ENCODE data around the gene IL2RA.

The IL2RA gene

DNA sequence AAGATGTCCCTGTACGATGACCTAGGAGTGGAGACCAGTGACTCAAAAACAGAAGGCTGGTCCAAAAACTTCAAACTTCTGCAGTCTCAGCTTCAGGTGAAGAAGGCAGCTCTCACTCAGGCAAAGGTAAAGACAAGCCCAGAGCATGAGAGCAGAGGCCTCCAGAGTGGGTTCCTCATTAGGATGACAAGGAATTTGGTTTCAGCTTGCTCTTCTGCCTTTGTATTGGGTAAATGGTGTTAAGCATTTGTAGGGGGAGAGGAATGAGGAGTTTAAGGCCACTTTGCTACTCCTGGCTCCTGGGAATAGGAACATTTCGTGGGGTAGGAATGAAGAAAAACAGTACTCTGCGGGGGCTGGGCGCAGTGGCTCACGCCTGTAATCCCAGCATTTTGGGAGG, 34.9 kb upstream of the IL2RA start:
- Histone ChIP-seq H3K36me3 (ENCODE audit: control insufficient read depth, insufficient read depth, low read length) (peaks cover 43% of the 10 kb centered on the region), H3K4me3 (ENCODE audit: low read depth, low read length) (no peak overlapping the region), H3K9ac (ENCODE audit: low read length) (no peak overlapping the region), H3K9me3 (ENCODE audit: control insufficient read depth, insufficient read depth, low read depth, low read length) (no peaks in the 10 kb centered on the region), H3K4me1 (ENCODE audit: control insufficient read depth, insufficient read depth, low read length) (peaks cover 51% of the 10 kb centered on the region), H3K27ac (ENCODE audit: low read depth, low read length) (peak overlapping the region; percentile 76), H3K27me3 (ENCODE audit: control insufficient read depth, insufficient read depth, low read length) (no peaks in the 10 kb centered on the region)

DNA sequence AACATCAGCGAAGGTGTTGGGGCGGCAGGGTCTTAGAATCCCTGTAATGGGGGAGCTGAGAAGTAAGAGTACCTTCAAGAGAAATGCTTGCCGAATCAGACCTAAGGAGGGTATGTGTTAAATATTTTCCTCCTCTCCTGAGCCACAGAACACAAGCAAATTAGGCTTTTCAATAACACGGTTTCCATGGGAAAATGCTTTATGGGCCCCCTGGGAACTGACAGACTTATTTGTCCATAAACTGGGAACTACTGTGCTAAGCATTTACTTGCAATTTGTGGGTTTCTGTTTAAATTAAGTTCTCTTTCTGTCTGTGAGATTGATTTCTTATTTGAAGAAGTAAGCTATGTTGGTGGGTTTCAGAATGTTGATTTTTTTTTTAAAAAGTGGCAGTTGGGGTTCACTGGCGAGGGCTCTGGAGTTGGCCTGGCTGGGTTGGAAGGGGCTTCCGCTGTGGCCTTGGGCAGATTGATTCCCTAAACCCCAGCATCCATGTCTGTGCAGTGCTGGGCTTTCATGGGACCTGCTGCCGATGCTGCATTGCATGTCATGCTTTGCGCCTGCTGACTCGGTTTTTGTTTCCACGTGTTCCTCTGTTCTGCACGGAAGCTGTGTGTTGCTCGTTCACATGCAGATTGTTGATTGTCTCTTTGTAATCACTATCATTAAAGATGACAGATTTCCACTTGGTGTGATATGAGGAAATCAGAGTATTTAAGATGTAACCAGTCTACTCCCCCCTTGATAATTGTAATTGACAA, 33.8 kb upstream of the IL2RA start:
- Histone ChIP-seq H3K4me3 (ENCODE audit: low read depth, low read length) (no peak overlapping the region), H3K27me3 (ENCODE audit: control insufficient read depth, insufficient read depth, low read length) (no peaks in the 10 kb centered on the region), H3K9ac (ENCODE audit: low read length) (no peak overlapping the region), H3K27ac (ENCODE audit: low read depth, low read length) (no peak overlapping the region; the same call in 1 of the 2 replicates), H3K4me1 (ENCODE audit: control insufficient read depth, insufficient read depth, low read length) (peaks cover 50% of the 10 kb centered on the region), H3K36me3 (ENCODE audit: control insufficient read depth, insufficient read depth, low read length) (peaks cover 33% of the 10 kb centered on the region), H3K9me3 (ENCODE audit: control insufficient read depth, insufficient read depth, low read depth, low read length) (no peaks in the 10 kb centered on the region)

DNA sequence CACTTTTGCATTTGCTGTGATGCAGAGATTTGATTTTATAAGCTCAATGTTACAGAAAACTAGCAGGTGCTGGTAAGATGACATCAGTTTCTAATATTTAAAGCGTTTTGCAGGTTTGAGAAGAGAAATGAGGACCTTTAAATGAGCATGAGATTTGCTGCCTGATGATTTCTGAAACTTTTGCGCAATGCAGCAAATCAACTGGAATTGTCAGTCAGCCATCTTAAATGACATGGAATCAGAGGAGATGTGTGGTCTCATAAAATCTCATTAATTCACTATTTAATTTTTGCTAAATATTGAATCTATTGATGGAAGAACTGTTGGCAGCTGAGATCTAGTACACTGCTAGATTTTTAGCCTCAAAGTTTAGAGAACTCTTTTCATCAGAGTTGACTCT, 30.6 kb upstream of the IL2RA start:
- Histone ChIP-seq H3K4me3 (ENCODE audit: low read depth, low read length) (no peak overlapping the region), H3K27ac (ENCODE audit: low read depth, low read length) (no peak overlapping the region), H3K9ac (ENCODE audit: low read length) (no peak overlapping the region), H3K4me1 (ENCODE audit: control insufficient read depth, insufficient read depth, low read length) (peaks cover 40% of the 10 kb centered on the region), H3K27me3 (ENCODE audit: control insufficient read depth, insufficient read depth, low read length) (no peaks in the 10 kb centered on the region), H3K9me3 (ENCODE audit: control insufficient read depth, insufficient read depth, low read depth, low read length) (no peaks in the 10 kb centered on the region), H3K36me3 (ENCODE audit: control insufficient read depth, insufficient read depth, low read length) (peaks cover 8% of the 10 kb centered on the region)

DNA sequence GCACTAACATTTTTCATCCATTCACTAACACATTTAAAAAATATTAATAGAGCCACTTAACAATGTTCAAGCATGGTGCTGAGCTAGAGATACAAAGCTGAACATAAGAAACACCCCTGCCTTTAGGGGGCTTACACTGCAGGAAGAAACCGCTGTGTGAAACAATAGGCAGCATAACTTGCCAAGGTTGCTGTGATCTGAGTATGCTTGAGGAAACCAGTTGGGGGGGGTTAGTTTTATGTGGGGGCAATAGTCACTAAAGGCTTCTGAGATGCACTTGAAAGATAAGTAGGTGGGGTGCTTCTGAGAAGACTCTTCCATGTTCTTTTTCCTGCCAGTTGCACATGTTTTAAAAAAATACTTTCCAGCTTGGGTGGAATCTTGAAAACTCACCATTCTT, 29.5 kb upstream of the IL2RA start:
- Histone ChIP-seq H3K27ac (ENCODE audit: low read depth, low read length) (no peak overlapping the region), H3K9ac (ENCODE audit: low read length) (no peak overlapping the region), H3K4me3 (ENCODE audit: low read depth, low read length) (peak overlapping the region; percentile 0; the same call in 1 of the 2 replicates), H3K4me1 (ENCODE audit: control insufficient read depth, insufficient read depth, low read length) (peaks cover 30% of the 10 kb centered on the region), H3K27me3 (ENCODE audit: control insufficient read depth, insufficient read depth, low read length) (no peaks in the 10 kb centered on the region), H3K9me3 (ENCODE audit: control insufficient read depth, insufficient read depth, low read depth, low read length) (no peaks in the 10 kb centered on the region), H3K36me3 (ENCODE audit: control insufficient read depth, insufficient read depth, low read length) (no peaks in the 10 kb centered on the region)

DNA sequence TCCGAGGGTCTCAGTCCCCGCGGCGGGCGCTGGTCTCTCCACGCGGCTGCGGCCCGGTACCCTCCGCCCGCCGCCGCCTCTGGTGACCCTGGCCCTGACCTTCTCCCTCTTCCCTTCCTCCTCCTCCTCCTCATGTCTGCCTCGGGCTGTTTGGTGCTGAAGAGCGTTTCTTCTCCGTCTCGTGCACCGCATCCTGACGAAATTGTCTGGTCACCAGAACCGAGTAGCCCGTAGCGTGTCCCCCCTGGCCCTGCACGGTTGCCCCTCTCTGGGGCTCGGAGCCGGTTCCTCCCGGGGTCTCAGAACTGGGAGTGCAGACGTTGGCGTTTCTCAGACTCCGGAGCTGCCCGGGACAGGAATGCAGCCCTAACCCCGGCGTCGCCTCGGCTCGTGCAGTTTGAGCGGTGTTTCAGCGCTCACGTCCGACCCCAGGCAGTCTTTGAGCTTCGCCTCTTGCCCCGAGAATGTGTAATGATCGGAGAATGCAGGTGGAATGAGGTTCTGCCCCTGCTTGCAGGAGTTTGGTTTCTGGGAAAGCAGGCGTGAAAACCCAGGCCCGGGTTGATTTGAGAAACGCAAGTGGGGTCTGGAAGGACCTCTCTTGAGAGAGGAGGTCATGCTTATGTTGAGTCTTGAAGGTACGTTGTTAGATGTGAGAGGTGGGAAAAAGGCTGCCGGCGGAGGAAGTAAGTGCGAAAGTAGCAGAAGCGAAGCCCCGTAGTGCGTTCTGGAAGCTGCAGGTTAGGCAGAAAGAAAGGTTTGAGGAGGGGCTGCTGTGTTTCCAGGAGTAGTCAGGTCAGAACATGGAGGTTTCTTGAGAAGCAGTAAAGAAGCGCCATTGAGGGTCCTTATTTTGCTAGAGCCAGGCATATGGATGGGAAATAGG, 27.4 kb upstream of the IL2RA start:
- peaks cover 20% of the 10 kb centered on the region for H3K4me1 ChIP-seq (ENCODE audit: control insufficient read depth, insufficient read depth, low read length)

DNA sequence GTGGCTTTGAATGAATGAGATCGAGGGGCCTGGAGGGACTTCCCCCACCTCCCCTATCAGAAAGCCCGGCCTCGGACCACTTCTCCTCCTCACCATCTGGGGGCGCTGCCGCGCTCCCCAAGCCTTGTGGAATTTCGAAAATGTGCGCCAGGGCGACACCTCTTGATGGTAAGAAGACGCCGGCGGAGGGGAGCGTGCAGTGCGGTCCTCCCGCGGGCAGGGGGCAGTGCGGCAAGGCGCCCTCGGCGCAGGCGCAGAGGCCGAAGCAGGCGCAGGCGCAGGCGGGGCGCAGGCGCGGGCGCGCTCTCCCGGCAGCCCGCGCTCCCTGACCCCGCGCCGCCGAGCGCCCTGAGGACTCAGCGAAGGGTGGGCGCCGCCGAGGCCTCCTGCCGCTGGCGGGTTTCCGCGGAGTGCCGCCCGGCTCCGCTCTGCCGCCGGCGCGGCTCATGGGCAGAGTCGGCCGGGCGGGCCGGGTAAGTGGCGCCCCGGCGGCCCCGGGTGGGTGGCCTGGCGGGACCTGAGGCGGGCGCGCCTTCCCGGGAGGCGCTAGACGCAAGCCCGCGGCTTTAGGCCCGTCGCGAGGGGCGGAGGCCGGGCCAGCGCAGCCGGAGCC, 26.7 kb upstream of the IL2RA start, which contains the start of gene RBM17:
Gene RBM17 (plus strand): TSS at position 314 of the 613 bp plus-strand sequence. CDS start 8,032 bp downstream, outside the sequence.
- Histone ChIP-seq H3K4me3 (ENCODE audit: low read depth, low read length) (peak within 1 kb of the TSS; percentile 82), H3K9me3 (ENCODE audit: control insufficient read depth, insufficient read depth, low read depth, low read length) (no peaks in the 10 kb centered on the region), H3K27me3 (ENCODE audit: control insufficient read depth, insufficient read depth, low read length) (no peaks in the 10 kb centered on the region), H3K9ac (ENCODE audit: low read length) (peak within 1 kb of the TSS; percentile 88), H3K27ac (ENCODE audit: low read depth, low read length) (peak within 1 kb of the TSS; percentile 60; the same call in 1 of the 2 replicates), H3K4me1 (ENCODE audit: control insufficient read depth, insufficient read depth, low read length) (peaks cover 23% of the 10 kb centered on the region), H3K36me3 (ENCODE audit: control insufficient read depth, insufficient read depth, low read length) (no peaks in the 10 kb centered on the region)

More for the DNA sequence above, 27.4 kb upstream of the IL2RA start:
- Histone ChIP-seq H3K9ac (ENCODE audit: low read length) (peak overlapping the region; percentile 88), H3K9me3 (ENCODE audit: control insufficient read depth, insufficient read depth, low read depth, low read length) (no peaks in the 10 kb centered on the region), H3K27ac (ENCODE audit: low read depth, low read length) (peak overlapping the region; percentile 60; the same call in 1 of the 2 replicates), H3K27me3 (ENCODE audit: control insufficient read depth, insufficient read depth, low read length) (no peaks in the 10 kb centered on the region), H3K36me3 (ENCODE audit: control insufficient read depth, insufficient read depth, low read length) (no peaks in the 10 kb centered on the region), H3K4me3 (ENCODE audit: low read depth, low read length) (peak overlapping the region; percentile 82)

DNA sequence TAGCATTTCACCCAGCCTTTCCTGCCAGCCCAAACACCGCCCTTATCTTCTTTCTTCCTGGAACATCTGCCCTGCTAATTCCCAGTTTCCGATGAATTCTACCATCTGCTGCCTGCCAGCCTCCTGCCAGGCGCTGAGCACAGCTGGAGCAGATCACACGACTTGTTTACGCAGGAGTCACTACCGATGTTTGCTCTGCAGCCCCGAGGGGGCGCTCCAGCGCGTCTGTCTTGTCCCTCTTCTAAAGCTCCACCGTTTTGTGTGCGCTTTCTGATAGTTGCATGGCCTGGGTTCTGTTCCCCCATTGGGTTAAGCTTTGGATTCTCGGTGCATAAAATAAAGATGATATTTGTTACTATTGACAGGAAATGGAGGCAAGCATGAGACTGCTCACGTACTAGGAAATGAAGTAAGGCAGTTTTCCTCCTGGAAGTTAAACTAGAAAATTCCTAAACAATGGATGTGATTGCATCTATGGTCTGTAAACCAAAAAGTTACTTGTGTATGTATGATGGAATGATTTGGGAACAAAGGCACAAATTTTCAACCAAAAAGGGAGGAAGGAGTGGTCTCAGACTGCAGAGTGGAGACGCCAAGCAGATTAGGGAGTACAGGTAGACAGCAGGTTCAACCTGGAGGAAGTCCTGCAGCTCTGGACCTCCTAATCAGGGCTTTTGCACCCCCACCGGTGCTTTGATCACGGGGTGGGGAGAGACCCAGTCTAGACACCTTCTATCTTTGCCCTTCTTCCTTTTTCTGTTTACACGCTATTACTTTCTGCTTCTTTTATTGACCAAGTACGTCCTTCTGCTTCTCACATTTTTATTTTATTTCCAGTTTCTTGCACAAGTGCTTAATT, 24.4 kb upstream of the IL2RA start:
- no peak overlapping the region for H3K27ac ChIP-seq (ENCODE audit: low read depth, low read length)
- H3K36me3 ChIP-seq (ENCODE audit: control insufficient read depth, insufficient read depth, low read length) = no peaks in the 10 kb centered on the region
- H3K9me3 ChIP-seq (ENCODE audit: control insufficient read depth, insufficient read depth, low read depth, low read length) = peaks cover 4% of the 10 kb centered on the region; the same call in 1 of the 2 replicates
- H3K27me3 ChIP-seq (ENCODE audit: control insufficient read depth, insufficient read depth, low read length) = no peaks in the 10 kb centered on the region
- H3K9ac ChIP-seq (ENCODE audit: low read length) = no peak overlapping the region
- H3K4me1 ChIP-seq (ENCODE audit: control insufficient read depth, insufficient read depth, low read length) = peaks cover 26% of the 10 kb centered on the region
- H3K4me3 ChIP-seq (ENCODE audit: low read depth, low read length) = no peak overlapping the region

DNA sequence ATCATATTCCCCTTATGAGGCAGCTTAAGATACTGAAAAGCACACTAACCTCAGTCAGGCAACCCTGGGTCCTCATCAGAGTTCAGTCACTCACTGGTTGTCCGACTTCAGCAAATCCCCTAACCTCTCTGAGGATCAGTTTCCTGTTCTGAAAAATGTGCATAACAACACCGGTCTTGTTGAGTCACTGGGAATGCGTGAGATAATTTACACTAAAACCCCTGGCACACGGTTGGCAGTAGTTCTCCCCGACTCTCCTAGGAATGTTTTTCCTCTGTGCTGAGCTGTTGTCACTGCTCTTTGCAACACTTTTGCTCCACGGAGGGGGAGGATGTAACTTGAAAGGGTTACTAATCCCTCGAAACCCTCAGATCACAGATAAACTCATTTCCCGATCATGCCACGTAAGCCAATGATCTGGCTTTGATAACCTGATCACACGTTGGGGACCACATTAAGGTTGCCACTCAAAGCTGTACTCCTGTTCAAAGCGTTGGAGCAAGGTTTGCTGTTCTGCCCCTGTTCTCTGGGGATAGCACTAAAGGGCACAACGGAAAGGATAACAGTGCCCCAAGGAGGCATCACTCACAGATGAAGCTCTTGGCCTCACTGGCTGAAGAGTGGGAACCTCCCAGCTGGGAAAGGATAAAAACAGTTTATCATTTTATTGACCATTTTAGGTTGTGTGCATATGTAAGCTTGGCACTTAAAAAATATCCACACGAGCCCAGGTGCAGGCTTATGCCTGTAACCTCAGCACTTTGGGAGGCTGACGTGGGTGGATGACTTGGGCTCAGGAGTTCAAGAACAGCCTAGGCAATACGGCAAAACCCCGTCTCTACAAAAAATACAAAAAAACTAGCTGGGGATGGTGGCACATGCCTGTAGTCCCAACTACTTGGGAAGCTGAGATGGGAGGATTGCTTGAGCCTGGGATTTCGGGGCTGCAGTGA, 21.6 kb upstream of the IL2RA start:
- H3K27me3 ChIP-seq (ENCODE audit: control insufficient read depth, insufficient read depth, low read length) = no peaks in the 10 kb centered on the region
- no peak overlapping the region for H3K27ac ChIP-seq (ENCODE audit: low read depth, low read length)
- no peak overlapping the region for H3K4me3 ChIP-seq (ENCODE audit: low read depth, low read length)
- peaks cover 13% of the 10 kb centered on the region for H3K4me1 ChIP-seq (ENCODE audit: control insufficient read depth, insufficient read depth, low read length)
- H3K36me3 ChIP-seq (ENCODE audit: control insufficient read depth, insufficient read depth, low read length) = no peaks in the 10 kb centered on the region
- H3K9me3 ChIP-seq (ENCODE audit: control insufficient read depth, insufficient read depth, low read depth, low read length) = peaks cover 8% of the 10 kb centered on the region; the same call in 1 of the 2 replicates
- H3K9ac ChIP-seq (ENCODE audit: low read length) = no peak overlapping the region

DNA sequence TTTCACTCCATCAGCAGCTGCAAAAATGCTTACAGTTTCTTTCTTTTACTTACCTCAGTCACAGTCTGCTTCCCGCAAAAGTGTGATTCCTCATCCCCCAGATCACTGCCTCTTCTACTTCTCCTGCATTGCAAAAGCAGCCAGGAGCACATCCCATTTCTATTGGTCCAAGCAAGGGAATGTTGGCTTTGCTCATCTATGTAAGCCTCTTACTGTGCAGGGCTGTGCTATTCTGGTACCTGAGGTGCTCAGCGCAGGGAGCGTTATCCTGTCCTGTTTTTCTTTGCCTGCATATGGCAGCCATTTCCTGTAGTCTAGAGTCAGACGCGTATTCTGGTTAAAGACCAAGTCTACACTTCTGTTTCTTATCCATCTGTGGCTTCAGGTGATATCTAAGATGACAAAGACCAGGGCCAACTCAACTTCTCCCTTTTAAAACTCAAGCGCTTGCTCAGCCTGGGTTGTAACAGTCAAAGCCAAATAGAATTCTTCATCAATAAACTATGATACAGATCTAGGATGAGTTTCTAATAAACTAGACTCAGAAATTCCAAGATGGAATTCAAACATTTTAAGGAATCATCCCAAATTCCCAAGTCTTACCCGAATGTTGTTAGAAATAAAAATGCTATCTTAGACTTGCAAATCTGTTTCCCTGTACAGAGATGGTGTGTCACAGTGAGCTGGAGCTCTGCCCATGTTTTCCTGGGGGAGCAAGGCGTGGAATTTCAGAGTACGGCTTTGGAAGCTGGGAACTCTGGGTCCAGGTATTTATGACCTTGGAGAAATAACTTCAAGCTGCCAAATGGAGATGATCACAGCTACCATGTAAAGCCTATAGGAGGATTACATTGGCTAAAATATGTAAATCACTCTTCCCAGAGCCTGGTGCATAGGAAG, 20.6 kb upstream of the IL2RA start:
- no peaks in the 10 kb centered on the region for H3K36me3 ChIP-seq (ENCODE audit: control insufficient read depth, insufficient read depth, low read length)
- H3K27me3 ChIP-seq (ENCODE audit: control insufficient read depth, insufficient read depth, low read length) = no peaks in the 10 kb centered on the region
- H3K4me1 ChIP-seq (ENCODE audit: control insufficient read depth, insufficient read depth, low read length) = peaks cover 13% of the 10 kb centered on the region
- H3K4me3 ChIP-seq (ENCODE audit: low read depth, low read length) = no peak overlapping the region
- H3K27ac ChIP-seq (ENCODE audit: low read depth, low read length) = no peak overlapping the region
- peaks cover 8% of the 10 kb centered on the region; the same call in 1 of the 2 replicates for H3K9me3 ChIP-seq (ENCODE audit: control insufficient read depth, insufficient read depth, low read depth, low read length)
- H3K9ac ChIP-seq (ENCODE audit: low read length) = no peak overlapping the region
